HG03520 (cell line): ENCODE measurements around the gene PHYKPL.

ENCODE experiments used
- ATAC-seq: cut with Tn5 transposase; IDR thresholded peaks from one replicate; pipeline ENCODE4 v1.9.1; 2021; ENCODE audit warnings: mild to moderate bottlenecking, moderate library complexity; ENCODE audit not compliant: unreplicated experiment

The PHYKPL gene

DNA sequence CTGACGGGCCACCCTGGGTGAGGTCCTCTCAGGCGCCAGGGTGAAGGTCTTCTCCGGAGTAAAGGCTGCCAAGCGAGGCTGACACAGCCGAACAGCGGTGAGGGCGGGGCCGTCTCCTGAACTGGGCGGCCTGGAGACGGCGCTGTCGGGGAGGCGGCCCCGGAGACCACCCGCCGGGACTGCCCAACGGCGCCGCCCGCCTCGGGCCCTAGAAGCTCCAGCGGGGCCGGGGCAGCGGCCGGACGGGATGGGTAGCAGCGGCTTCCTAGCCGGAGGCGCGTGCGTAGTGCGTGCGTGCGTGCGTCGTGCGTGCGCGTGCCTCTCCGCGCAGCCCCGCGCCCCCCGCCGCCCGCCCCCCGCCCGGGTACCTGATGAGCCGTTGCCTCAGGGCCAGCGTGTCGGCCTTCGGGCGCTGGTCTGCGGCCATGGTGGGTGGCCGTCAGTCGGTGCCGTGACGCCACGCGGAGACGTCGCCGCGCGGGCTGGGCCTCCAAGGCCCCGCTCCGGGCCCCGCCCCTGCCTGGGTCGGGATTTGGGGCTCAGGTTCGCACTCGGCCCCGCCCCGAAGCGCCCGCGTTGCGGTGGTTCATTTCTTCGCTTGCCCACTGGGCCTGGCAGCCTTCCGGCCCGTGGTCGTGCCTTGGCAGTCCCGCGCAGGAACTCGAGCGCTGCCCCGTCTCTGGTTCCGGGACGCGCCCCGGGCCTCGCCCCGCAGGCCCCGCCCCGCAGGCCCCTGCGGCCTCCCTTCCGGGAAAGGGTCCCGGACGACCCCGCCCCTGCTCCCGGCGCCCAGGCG, at the start of gene PHYKPL:
Gene PHYKPL, minus strand, starts transcription at position 679 of the 796 bp plus-strand sequence. Its CDS starts 252 bp downstream, at position 427.
- ATAC-seq = peak; percentile 59

DNA sequence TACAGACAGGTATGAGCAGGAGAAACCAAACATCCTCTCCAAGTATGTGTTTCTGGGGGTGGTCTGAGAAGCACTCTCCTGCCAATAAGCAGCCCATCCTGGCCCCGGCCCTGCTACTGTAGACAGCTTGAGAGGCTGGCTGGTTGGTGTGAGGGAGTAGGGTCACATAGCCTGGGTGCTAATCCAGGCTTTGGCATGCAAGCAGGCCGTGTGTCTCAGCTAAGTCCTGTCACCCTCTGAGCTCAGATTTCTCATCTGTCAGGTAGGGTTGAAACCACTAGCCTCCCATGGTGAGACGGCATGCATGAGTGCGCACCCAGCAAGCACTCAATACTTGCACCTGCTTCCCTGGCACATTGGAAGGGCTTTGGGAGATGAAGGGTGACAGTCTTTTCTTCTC, 49.8 kb upstream of the PHYKPL start:
- no peak for ATAC-seq

DNA sequence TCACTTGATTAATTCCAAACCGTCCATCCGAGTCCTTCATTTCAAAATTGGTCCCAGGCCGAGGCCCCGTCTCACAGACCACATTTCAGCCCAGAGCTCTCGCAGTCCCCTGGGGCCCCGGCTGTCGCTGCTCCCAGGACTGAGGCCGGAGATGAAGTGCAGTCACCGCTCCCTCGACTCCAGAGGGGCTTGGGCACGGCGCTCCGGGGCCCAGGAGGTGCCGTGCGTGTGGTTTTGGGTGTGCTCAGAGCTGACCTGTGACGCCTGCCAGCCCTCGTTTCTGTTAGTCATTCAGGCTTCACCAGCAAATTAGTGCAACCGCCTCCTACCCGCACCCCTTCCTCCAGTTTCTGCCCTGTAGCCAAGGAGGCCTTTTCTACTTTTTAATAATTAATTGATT, 48.7 kb upstream of the PHYKPL start:
- no peak for ATAC-seq

DNA sequence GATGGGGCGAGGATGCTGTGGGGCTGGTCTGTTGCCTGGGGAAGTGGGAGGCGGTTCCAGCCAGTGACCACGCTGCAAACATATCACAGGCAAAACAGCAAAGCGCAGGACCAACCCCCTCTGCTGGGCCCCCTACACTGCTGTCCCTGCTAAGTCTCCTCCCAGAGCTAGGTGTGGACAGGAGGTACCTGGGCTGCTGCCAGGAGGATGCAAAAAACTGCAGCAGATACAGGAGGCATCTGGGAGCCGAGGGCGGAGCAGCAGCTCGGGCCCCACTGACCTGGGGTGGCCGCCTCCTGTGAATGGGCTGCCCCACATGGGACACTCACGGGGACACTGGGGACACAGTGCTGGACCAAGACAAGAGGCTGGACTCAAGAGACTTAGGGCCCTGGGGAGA, 48.0 kb upstream of the PHYKPL start:
- ATAC-seq = no peak

DNA sequence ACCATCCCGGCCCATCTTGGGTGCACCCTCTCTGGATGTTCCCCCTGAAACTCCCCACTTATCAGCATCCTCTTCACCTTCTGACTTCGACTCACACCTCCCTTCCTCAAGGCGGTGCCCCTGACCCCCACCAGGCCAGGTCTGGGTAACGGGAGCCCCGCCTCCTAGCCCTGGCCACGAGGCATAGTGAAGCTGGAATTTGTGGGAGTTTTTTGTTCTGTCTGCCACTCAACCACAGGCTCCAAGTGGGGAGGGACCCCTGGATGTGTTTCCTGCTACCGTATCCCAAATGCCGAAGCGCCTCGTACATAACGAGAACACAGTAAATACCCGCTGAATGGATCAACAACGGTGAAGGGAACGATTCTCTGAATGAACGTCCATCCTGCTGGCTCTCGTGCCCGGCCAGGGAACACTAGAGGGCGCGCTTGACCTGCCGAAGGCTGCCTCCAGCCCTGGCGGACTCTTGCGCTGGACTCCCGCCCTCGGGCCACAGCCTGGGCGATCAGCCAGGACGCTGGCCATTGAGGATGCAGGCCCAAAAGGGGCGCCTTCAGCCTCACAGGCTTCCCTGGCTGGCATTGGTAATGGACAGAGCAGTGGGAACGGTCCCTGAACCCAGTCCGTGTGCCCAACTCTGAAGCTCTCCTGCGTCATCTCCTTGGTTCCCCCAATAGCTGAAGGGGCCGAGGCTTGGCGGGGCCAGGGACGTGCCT, 47.3 kb upstream of the PHYKPL start:
- no peak for ATAC-seq

DNA sequence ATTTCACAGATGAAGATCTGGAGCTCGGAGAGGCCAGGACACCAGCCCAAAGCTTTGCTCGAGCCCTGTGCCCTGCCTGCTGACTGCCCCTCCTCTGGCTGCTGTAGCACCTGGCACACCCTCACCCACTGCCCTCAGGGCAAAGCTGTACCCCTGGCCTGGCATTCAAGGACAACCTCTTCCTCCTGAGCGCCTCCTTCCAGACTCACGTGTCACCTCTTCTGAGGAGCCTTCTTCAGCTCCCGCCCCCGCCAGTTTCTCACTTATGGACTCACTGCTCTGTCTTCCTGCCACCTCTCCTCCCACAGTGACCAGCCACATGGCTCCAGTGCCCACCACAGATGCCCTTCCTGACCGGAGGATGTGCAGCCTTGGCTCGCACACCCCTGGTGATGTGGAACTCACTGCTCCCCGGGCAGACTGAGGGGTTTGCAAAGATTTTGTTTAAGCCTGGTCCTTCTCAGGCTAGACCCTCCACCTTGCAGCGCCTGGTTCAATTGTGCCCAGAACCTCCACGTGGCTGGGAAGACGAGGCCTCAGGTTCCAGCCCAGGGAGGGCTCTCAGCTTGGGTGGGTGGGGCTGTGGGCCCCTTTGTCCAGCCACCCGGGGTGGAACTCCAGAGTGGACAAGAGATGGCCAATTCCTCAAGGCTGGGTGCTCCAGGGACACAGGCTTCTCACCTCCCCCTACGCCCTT, 46.6 kb upstream of the PHYKPL start:
- ATAC-seq = no peak

DNA sequence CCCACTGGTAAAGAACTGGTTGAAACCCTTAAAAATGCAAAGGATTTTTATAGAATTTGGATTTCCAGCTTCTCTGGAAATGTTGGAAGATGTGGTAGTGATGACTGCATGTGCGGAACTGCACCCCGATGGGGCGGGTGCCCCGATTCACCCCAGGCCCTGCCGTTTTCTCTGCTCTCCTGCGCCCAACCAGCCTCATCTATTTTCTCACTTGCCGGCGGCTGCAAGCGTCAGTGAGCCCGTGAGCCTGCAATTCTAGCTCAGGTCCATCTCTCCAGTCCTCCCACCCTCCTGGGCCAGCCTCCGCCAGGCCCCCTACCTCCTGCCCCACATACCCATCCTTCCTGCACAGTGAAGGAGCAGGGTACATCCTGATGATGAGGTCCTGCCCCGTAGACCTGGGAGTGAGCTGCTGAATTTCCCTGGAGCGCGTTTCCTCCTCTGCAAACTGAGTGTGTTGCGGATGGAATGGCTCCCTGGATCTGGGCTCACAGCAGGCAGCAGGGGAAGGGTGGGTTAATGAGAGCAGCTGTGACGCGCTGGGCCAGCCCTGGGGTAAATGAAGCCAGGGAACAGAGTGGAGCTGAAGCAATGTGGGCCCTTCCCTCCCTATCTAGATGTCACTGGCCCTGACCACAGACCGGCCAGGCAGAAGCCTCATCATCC, 45.9 kb upstream of the PHYKPL start:
- no peak for ATAC-seq

DNA sequence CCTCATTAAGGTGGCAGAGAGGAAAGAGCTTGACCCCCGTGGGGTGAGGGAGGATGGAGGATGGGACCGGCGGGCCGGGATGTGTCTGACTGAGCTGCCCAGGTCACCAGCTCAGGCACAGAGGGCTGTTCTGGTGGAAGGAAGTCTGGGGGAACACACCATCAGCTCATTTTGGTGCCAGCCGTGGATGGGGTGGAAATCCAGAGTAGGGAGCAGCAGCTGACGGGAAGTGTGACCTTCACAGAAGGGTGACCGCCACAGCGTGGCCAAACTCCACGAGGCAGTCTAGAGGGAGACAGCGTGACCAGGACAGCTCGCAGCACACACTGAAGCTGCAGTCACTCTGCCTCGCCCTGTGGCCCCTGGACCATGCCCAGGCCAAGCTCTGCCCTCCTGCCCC, 45.3 kb upstream of the PHYKPL start:
- ATAC-seq = no peak

DNA sequence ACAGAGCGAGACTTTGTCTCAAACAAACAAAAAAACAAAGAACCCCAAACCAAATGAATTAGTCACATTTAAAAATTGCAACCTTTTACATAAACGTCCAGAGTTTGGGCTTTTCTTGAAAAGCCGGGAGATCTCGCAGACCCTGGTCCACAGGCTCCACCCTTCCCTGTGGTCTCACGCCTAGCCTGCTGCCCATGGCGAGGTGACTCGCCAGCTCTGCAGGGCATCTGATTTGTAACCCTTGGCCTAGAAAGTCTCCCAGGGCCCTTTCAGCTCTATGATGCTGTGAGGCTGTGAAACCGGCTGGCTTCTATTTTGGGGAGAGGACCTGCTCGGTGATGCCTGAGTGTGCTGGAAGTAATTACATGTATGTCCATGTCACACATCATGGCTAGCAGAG, 44.7 kb upstream of the PHYKPL start:
- no peak for ATAC-seq

DNA sequence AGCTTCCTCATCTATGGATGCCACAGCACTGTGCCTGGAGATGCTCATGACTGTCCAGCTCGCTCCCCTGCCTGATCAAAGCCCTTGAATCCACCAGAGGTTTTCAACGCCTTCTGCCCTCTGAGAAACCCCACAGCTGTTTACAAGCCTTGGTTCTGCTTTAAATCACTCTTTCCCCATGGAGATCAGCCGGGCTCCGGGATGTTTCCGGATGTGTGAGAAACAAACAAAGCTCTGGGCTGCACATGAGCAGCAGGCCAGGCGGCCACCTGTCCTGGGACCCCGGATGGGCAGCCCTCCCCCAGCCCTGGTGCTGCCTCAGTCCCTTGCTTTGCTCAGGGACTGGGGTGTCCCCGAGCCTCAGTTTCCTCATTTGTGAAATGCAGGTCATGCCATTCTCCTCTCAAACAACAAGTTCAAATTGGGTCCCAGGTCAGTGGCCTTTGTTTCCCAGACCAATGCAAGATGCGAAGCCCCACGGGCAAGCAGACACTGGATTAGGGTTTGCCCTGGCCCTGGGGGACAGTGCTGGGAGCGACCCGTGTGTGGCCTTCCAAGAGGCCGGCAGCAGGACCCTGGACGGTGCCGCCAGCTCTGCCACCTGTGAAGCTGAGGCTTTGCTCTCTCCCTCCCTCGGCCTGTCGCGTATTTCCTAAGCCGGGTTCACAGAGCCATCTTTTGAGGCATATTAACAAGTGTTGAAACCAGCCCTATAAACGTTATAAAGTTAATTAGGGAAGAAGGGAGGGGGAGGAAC, 42.4 kb upstream of the PHYKPL start:
- no peak for ATAC-seq

DNA sequence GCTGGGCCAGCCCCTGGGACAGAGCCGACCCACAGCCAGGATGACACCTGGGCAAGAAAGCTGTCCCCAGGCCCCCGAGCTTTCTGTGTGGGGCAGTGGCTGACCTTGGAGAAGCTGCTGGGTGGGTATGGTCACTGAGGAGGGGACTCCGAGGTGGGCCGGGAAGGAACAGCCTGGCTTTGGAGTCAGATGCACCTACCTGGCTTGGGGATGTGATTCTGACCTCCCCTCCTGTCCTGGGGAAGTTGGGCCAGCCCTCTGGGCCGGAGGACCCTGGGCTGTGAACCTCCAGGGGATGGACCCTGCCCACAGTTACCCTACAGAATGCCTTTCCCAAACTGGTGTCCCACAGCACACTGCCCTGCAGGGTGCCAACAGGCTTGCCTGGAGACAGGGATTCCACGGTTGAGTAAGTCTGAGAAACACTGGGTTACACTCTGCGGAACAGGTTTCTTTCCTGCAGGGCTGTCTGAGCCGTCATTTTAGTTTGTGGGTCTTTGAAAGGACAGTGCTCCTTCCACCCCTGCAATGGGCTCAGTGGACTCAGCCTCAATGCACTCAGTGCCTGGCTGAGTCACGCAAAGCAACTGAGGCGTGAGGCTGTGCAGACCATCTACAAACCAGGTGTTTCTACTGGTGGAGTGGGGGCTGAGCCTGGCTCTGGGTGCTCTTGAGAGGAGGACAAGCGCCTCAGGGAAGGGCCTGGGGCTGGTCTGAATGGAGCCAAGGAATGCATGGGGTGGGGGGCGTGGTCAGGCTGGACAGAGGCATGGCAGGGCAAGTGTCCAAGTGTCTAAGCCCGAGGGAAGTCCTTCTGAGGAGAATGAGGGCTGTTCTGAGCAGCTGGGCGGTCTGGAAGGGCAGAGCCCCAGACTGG, 41.3 kb upstream of the PHYKPL start:
- no peak for ATAC-seq

DNA sequence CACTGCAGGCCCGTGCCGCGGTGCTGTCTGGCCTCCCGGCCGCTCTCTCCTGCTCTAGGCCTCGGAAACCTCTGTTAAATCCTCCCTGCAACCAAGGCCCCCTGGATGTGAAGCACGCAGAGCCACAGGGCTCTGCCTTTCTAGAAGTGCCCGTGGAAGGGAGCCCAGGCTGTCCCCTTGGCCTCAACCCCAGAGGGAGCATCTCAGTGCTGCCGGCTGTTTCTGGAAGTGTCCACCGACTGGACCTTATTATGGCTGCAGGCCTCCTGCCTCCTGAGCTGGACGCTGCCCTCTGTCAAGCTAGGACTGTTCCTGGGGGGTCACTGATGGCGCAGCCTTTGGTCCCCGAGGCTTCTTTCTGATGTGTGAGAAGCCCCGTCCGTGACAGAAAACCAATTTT, 40.4 kb upstream of the PHYKPL start:
- no peak for ATAC-seq

DNA sequence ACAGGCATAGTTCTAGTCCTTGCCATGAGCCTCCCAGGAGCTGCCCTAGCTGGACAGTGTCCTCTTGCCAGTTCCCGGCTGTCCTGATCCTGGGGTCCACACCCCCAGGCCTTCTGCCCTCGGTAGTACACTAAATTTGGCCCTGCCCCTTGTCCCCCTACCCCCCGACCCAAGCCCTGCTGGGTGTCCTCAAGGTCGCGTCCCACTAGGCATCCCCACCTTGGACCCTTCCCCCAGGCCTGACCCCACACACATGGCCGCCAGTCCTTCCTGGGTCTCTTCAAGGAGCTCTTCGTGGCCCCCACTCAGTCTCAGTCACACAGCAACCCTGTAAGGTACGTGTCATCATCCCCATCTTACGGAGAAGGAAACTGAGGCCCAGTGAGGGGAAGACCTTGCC, 40.0 kb upstream of the PHYKPL start:
- no peak for ATAC-seq

DNA sequence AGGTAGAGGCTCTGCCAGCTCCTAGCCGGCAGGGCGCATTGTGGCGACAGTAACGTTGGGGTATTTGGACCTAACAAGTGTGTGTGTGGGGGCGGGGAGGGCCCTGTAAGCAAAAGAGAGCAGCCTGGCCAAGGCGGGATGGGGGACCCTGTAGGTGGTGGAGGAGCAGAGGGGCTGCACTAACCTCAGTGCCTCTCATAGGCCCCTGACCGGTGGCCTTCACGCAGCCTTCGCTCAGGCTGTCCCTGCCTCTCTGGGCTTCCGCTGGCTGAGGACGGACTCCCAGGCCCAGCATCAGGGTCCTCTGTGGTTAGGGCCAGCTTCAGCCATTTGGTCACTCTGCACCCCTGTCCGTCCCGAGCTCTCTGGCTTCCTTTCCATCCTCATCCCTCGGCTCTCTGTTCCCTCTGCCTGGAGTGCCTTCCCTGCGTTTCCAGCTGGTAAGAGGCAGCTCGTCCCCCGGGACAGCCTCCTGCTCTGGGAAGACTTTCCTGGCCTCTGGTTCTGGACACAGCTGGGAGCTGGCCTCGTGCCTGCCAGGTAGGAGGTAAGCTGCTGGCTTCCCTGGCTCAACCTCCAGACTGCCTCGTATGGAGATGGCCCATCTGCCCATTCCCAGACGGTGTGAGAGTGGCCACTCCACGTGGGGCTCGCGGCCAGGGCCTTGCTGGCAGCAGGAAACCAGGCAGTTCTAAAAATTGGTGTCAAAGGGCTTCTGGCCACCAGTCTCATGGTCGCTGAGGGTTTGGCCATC, 39.3 kb upstream of the PHYKPL start:
- ATAC-seq = no peak

DNA sequence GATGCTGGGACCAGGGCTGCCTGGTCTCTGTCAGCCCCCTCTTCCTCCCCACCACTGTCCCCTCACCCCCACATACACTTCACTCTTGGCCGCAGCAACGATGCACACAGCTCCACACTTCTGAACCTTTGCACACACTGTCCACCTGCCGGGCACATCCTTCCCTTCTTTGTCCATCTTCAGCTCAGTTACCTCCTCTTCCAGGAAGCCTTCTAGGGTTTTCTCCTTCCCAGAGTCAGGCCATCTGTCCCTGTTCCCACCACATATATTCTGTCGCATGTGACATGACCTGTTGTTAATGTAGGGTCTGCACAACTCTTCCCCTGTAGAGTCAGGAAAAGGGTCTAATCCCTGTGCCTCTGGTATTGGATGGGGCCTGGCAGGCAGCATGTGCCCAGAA, 38.6 kb upstream of the PHYKPL start:
- no peak for ATAC-seq

DNA sequence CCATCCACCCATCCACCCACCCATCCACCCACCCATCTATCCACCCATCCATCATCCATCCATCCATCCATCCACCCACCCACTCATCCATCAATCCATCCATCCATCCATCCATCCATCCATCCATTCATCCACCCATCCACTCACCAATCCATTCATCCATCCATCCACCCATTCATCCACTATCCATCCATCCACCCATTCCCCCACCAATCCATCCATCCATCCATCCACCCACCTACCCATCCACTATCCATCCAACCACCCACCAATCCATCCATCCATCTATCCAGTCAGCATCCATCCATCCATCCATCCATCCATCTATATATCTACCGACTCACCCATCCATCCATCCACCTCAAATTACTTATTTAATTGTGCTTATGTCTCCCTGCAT, 36.9 kb upstream of the PHYKPL start:
- no peak for ATAC-seq

DNA sequence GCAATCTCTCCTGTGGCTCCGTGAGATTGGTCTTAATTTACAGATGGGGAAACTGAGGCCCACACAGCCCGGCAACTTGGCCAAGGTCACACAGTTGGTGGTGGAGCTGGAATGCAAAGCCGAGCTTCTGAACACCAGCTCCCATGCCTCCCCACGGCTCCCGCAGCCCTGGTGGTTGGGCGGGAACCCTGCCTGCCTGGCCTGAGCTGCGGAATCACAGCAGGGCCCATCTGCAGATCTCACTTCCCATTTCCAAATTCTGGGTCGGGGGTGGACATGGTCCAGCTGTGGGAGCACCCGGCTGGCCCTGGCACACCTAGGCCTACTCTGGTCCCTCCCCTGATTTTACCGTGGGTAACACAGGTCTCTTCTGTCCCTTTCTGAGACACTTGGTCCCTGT, 35.3 kb upstream of the PHYKPL start:
- no peak for ATAC-seq

DNA sequence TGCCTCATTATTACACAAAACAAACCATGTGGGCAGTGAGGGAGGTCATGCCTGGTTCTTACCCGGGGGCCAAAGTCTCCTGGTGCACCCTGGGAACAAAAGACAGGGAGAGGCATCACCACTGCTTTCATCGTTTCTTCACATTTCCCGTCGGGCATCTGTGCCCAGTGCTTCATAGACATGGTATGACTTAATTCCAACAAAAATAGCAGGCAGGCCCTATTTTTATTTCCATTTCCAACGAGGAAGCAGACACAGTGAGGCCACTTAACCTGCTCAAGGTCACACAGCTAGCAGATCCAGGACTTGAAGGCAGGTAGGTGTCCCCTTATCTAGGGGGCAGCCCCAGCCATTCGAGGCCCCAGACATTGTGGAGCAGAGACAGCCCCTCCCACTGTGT, 34.6 kb upstream of the PHYKPL start:
- no peak for ATAC-seq

DNA sequence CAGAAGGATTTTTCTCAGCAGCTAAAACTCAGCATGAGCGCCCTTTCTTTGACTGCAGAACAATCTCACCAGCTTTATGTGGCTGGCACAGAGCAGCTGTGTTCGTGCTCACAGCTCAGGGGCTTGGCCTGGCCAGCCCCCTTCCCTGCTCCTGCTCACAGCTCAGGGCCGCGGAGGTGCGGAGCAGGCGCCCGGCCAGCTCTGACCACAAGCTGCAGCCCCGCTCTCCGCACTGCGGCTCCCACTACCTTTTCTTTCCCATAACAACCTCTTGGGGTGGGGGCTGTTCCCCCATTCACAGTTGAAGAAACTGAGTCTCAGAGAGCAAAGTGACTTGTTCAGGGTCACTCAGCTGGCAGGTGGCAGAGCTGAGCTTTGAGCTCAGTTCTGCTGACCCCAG, 34.0 kb upstream of the PHYKPL start:
- ATAC-seq = no peak
